ENCODE data around the gene LRRC19. TPM values are rescaled to one million over a fixed set of nuclear protein-coding genes. Genes with fewer than 3 reads are reported as not detected.

Gene LRRC19
- total RNA-seq, 6 experiments from 2014 or later = 0.46 to 2.6 (median 0.91) TPM

DNA sequence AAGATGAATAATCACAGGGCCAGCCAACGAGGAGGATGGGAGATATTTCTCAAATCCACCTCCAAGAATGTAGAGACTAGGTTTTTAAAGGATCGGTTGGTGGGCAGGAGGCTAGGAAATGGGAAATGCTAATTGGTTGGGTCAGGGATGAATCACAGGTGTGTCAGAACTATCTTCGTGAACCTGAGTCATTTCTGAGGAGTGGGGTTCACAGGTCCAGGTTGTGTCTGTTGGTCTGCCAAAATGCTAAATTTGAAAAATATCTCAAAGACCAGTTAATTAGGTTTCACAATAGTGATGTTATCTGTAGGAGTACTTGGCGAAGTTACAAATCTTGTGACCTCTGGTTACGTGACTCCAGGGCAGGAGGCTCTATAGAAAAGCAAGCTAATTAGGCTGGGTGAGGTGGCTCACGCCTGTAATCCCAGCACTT lies 55.8 kb downstream of the LRRC19 start:
- intact Hi-C loops (cut with DNase I) = loop anchor here in 1 of 2 donors (10.0 kb wide), 1 partner anchor 55 kb away; the partner anchor contains the start of gene CAAP1
- 47% methylated on average over 5 of the region's 6 CpGs for WGBS (ENCODE audit: insufficient coverage, low coverage, low lambda C conversion rate, missing lambda C conversion rate)
- TF ChIP-seq POLR2A (IDR thresholded peaks at IDR 0.05) (no peak), CTCF (IDR thresholded peaks at IDR 0.05) (no peak)

DNA sequence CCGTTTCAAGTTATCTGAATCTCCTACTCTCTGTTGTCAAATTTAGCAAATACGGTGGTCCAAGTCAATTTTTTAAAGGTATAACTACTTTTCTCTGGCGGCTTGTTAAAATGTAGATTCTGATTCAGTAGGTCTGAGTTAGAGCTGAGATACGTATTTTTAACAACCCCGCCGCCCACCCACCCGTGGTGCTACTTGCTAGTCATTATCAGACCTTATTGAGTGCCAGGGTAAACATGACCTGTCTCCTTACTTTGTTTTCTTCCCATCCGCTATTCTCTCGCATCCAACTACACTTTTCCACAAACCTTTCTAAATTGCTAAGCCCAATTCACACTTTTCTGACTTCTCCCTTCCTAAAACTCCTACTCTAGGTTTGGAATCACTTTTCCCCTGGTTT lies 57.7 kb downstream of the LRRC19 start:
- Histone ChIP-seq H3K36me3 (no peaks in the 10 kb centered on the region), H3K27ac (peak overlapping the region in 2 of 3 donors; percentile 97 to 98), H3K4me1 (peaks cover 0 to 15% (median 3%) of the 10 kb centered on the region in 4 donors), H3K4me3 (peak overlapping the region; percentile 85 to 94 (median 93)), H3K27me3 (no peaks in the 10 kb centered on the region), H3K9me3 (no peaks in the 10 kb centered on the region)
- TF ChIP-seq POLR2A (IDR thresholded peaks at IDR 0.05) (no peak), CTCF (IDR thresholded peaks at IDR 0.05) (no peak)
- ATAC-seq (no peak), DNase-seq (no peak)
- under 1% methylated on average over 9 of the region's 9 CpGs for WGBS (ENCODE audit: insufficient coverage, low coverage, low lambda C conversion rate, missing lambda C conversion rate)
- intact Hi-C loops (cut with DNase I) = loop anchor here in 1 of 2 donors (10.0 kb wide), 1 partner anchor 53 kb away; the partner anchor contains the start of gene CAAP1

More for the DNA sequence above, 55.8 kb downstream of the LRRC19 start:
- no peak for DNase-seq
- no peak for ATAC-seq
- H3K27me3 ChIP-seq = no peaks in the 10 kb centered on the region
- H3K9me3 ChIP-seq = no peaks in the 10 kb centered on the region
- peaks cover 0 to 15% (median 3%) of the 10 kb centered on the region in 4 donors for H3K4me1 ChIP-seq
- no peaks in the 10 kb centered on the region for H3K36me3 ChIP-seq
- no peak overlapping the region for H3K4me3 ChIP-seq
- H3K27ac ChIP-seq = no peak overlapping the region

- TF ChIP-seq POLR2A (IDR thresholded peaks at IDR 0.05) (peak; percentile 78), CTCF (IDR thresholded peaks at IDR 0.05) (peak in 2 of 4 donors; percentile 5 to 18)
- intact Hi-C loops (cut with DNase I) = loop anchor here in 1 of 2 donors (10.0 kb wide), 1 partner anchor 52 kb away; the partner anchor contains the start of gene CAAP1
- H3K9me3 ChIP-seq = no peaks in the 10 kb centered on the region
- H3K4me1 ChIP-seq = peaks cover 0 to 15% (median 3%) of the 10 kb centered on the region in 4 donors
- H3K4me3 ChIP-seq = peak within 1 kb of the TSS; percentile 85 to 94 (median 93)
- WGBS (ENCODE audit: insufficient coverage, low coverage, low lambda C conversion rate, missing lambda C conversion rate) = under 1% methylated on average over 17 of the region's 76 CpGs
- H3K27me3 ChIP-seq = no peaks in the 10 kb centered on the region
- DNase-seq (peak; percentile 92 to 95 (median 93)), ATAC-seq (peak; percentile 98 to 99 (median 98))
- H3K36me3 ChIP-seq = no peaks in the 10 kb centered on the region
- H3K27ac ChIP-seq = peak within 1 kb of the TSS; percentile 92 to 98 (median 97)
Observed at GRCh38 chr9:26946753-26947727, 58.4 kb downstream of the LRRC19 start, which contains the start of gene PLAA. Gene PLAA (minus strand): TSS chr9:26947242. CDS start chr9:26947045, 197 bp downstream.

DNA sequence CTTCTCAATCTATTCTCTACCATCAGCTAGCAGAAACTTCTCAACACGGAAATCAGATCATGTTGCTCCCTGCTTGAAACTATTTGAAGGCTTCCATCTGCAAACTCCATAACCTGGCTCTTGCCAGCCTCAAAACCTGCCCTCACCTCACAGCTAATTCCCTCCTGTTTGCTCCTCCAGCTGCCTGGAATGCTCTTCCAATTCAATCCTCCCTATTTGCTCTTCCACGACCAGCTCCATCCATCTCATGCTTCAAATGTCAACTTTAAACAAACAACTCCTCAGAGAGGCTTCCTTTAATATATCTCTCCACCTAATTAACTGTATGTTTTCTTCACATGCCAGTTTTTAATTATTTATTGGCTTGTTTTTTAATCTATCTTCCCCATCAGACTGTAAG lies 59.9 kb downstream of the LRRC19 start:
- Histone ChIP-seq H3K4me3 (peak overlapping the region in 2 of 3 donors; percentile 85 to 93), H3K27ac (peak overlapping the region in 1 of 3 donors; percentile 98), H3K4me1 (peaks cover 0 to 15% (median 3%) of the 10 kb centered on the region in 4 donors), H3K27me3 (no peaks in the 10 kb centered on the region), H3K36me3 (no peaks in the 10 kb centered on the region), H3K9me3 (no peaks in the 10 kb centered on the region)
- ATAC-seq (no peak), DNase-seq (no peak)
- TF ChIP-seq POLR2A (IDR thresholded peaks at IDR 0.05) (no peak), CTCF (IDR thresholded peaks at IDR 0.05) (no peak)
- intact Hi-C loops (cut with DNase I) = loop anchor here in 1 of 2 donors (10.0 kb wide), 1 partner anchor 51 kb away; the partner anchor contains the start of gene CAAP1
- 10% methylated on average over 2 of the region's 2 CpGs for WGBS (ENCODE audit: insufficient coverage, low coverage, low lambda C conversion rate, missing lambda C conversion rate)

Other genes with a start within 250 kb of the LRRC19 start
- gene CAAP1, start 112.9 kb downstream of the LRRC19 start, total RNA-seq = 10 to 100 TPM in 5 of 6 experiments, 1 to 10 TPM in 1; 9.3 to 22.8 (median 13.4) TPM
- 10 to 100 TPM; 10.7 to 26.1 (median 16.8) TPM for gene PLAA, start 58.4 kb downstream of the LRRC19 start, total RNA-seq
- 10 to 100 TPM in 1 of 6 experiments, 1 to 10 TPM in 5; 6.2 to 10.2 (median 6.7) TPM for gene IFT74, start 49.3 kb downstream of the LRRC19 start, total RNA-seq
- gene TEK, start 103.6 kb upstream of the LRRC19 start, total RNA-seq = 1 to 10 TPM; 4.0 to 6.9 (median 6.1) TPM